ENCODE data around the gene KRT7.

- TF ChIP-seq HMBOX1 (IDR thresholded peaks at IDR 0.05) = no peak
- TF ChIP-seq SMC3 (conservative IDR thresholded peaks at IDR 0.05; ENCODE audit: insufficient read depth, low read depth, low read length) = no peak
- TF ChIP-seq POLR2A (conservative IDR thresholded peaks at IDR 0.05) = no peak
- no peak for TF ChIP-seq ZNF668 (CRISPR knock-in tag; IDR thresholded peaks at IDR 0.05)
- TF ChIP-seq CTCF (IDR thresholded peaks at IDR 0.05 in 2 of 3, conservative IDR thresholded peaks at IDR 0.05 in 1 of 3; ENCODE audit: insufficient read depth in 2 of 3, low read depth in 1 of 3, low read length in 3 of 3) = no peak
Observed at GRCh38 chr12:52188658-52189057, 44.4 kb upstream of the KRT7 start.

Measured in K562 (cell line).